NAMALWA (cell line): ENCODE measurements around the gene SDC3.

Experiments used
- DNase-seq: peaks from one replicate; pipeline ENCODE4 v3.0.0-alpha.2; 2015; ENCODE audit warnings: low spot score

Gene SDC3

GRCh38 chr1:30847358-30847972, 61.1 kb downstream of the SDC3 start:
- no peak for DNase-seq

GRCh38 chr1:30846587-30846986, 62.0 kb downstream of the SDC3 start:
- DNase-seq = no peak

- no peak for DNase-seq
Observed at GRCh38 chr1:30845904-30846290, 62.7 kb downstream of the SDC3 start.

GRCh38 chr1:30845237-30845903, 63.2 kb downstream of the SDC3 start:
- no peak for DNase-seq

GRCh38 chr1:30844631-30845030, 63.9 kb downstream of the SDC3 start:
- no peak for DNase-seq

GRCh38 chr1:30842697-30843354, 65.7 kb downstream of the SDC3 start:
- no peak for DNase-seq

- no peak for DNase-seq
Observed at GRCh38 chr1:30840904-30841598, 67.5 kb downstream of the SDC3 start.

GRCh38 chr1:30839827-30840359, 68.7 kb downstream of the SDC3 start:
- DNase-seq = no peak

GRCh38 chr1:30838996-30839395, 69.6 kb downstream of the SDC3 start:
- DNase-seq = no peak

- no peak for DNase-seq
Observed at GRCh38 chr1:30837653-30838052, 70.9 kb downstream of the SDC3 start.

- DNase-seq = no peak
Observed at GRCh38 chr1:30834253-30834652, 74.3 kb downstream of the SDC3 start.

- DNase-seq = no peak
Observed at GRCh38 chr1:30830537-30830936, 78.0 kb downstream of the SDC3 start.

GRCh38 chr1:30829889-30830288, 78.7 kb downstream of the SDC3 start:
- DNase-seq = no peak

GRCh38 chr1:30824736-30825429, 83.7 kb downstream of the SDC3 start:
- no peak for DNase-seq

GRCh38 chr1:30823969-30824735, 84.4 kb downstream of the SDC3 start:
- peak; percentile 92 for DNase-seq

- DNase-seq = no peak
Observed at GRCh38 chr1:30823627-30823968, 85.0 kb downstream of the SDC3 start.

GRCh38 chr1:30822966-30823581, 85.5 kb downstream of the SDC3 start:
- DNase-seq = no peak

- no peak for DNase-seq
Observed at GRCh38 chr1:30822006-30822405, 86.6 kb downstream of the SDC3 start.

- no peak for DNase-seq
Observed at GRCh38 chr1:30820299-30820698, 88.3 kb downstream of the SDC3 start.
